ENCODE data around the gene WNT9B. TPM values are rescaled to one million over a fixed set of nuclear protein-coding genes. Genes with fewer than 3 reads are reported as not detected.

The WNT9B gene
- total RNA-seq, 1 experiment from 2014 or later: not detected

DNA sequence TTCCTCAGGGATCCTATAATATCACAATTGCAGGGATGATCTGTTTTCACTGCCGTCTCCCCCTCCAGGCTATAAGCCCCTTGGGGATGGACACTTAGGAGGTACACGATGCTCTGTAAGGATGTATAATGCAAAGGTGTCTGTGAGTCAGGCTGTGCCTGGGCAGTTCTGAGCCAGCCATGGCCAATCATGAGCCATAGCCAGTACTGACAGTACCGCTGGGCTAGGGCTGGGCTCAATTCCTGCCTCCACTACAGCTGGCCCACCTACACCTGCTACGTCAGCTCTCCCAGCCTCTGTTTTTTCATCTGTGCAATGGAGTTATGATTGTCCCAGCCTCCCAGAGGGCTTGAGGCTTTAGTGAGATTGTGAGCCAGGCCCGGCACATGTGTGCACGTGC lies 2.8 kb upstream of the WNT9B start:
- H3K9me3 ChIP-seq (ENCODE audit: low read depth, low read length, poor library complexity, severe bottlenecking): no peaks in the 10 kb centered on the region
- DNase-seq (ENCODE audit: low spot score): no peak
- no peaks in the 10 kb centered on the region for H3K36me3 ChIP-seq (ENCODE audit: insufficient read depth, low read length, poor library complexity, severe bottlenecking)
- TF ChIP-seq EZH2 (IDR thresholded peaks at IDR 0.05; ENCODE audit: borderline replicate concordance, low read depth, low read length, poor library complexity, severe bottlenecking): no peak
- TF ChIP-seq, protein P1, sequence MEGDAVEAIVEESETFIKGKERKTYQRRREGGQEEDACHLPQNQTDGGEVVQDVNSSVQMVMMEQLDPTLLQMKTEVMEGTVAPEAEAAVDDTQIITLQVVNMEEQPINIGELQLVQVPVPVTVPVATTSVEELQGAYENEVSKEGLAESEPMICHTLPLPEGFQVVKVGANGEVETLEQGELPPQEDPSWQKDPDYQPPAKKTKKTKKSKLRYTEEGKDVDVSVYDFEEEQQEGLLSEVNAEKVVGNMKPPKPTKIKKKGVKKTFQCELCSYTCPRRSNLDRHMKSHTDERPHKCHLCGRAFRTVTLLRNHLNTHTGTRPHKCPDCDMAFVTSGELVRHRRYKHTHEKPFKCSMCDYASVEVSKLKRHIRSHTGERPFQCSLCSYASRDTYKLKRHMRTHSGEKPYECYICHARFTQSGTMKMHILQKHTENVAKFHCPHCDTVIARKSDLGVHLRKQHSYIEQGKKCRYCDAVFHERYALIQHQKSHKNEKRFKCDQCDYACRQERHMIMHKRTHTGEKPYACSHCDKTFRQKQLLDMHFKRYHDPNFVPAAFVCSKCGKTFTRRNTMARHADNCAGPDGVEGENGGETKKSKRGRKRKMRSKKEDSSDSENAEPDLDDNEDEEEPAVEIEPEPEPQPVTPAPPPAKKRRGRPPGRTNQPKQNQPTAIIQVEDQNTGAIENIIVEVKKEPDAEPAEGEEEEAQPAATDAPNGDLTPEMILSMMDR (conservative IDR thresholded peaks at IDR 0.05; ENCODE audit: low read depth, low read length): no peak
- no peak overlapping the region for H3K4me3 ChIP-seq (ENCODE audit: low read depth, low read length, poor library complexity, severe bottlenecking)
- peaks cover 4% of the 10 kb centered on the region for H3K4me1 ChIP-seq (ENCODE audit: insufficient read depth, low read length, poor library complexity, severe bottlenecking)
- CTCF ChIA-PET: no interaction called here
- intact Hi-C loops (cut with micrococcal nuclease; ENCODE audit: unreplicated experiment): loop anchor here (10.0 kb wide), 1 partner anchor 56 kb away; no protein-coding TSS in a partner anchor
- no TSS peak for BruUV-seq (replicated peaks)
- no peak overlapping the region for H3K27ac ChIP-seq (ENCODE audit: low read depth, low read length, poor library complexity, severe bottlenecking)
- POLR2A ChIA-PET (ENCODE audit: low non-redundant PET): no interaction called here
- peaks cover 25% of the 10 kb centered on the region for H3K27me3 ChIP-seq (replicated peaks; ENCODE audit: insufficient read depth, low read depth, low read length, poor library complexity)

DNA sequence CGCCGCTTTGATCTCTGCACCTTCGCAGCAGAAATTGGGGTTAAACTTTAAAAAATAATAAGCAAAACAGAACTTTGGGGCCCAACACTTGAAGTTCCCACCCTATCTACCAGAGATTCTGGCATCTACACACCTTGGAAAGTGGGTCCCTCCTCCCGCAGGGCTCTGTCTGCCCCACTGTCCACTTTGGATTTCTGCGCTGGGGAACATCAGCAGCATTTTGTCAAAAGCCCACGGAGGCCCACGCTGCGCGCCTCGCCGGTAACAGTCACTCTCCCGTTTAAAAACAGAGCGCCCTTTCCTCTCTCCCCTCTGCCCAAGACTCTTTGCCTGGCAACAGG lies 725 bp upstream of the WNT9B start:
- Histone ChIP-seq H3K9me3 (ENCODE audit: low read depth, low read length, poor library complexity, severe bottlenecking) (no peaks in the 10 kb centered on the region), H3K4me1 (ENCODE audit: insufficient read depth, low read length, poor library complexity, severe bottlenecking) (peaks cover 4% of the 10 kb centered on the region), H3K27ac (ENCODE audit: low read depth, low read length, poor library complexity, severe bottlenecking) (no peak overlapping the region), H3K27me3 (replicated peaks; ENCODE audit: insufficient read depth, low read depth, low read length, poor library complexity) (peaks cover 25% of the 10 kb centered on the region), H3K36me3 (ENCODE audit: insufficient read depth, low read length, poor library complexity, severe bottlenecking) (no peaks in the 10 kb centered on the region), H3K4me3 (ENCODE audit: low read depth, low read length, poor library complexity, severe bottlenecking) (no peak overlapping the region)
- BruUV-seq (replicated peaks): no TSS peak
- intact Hi-C loops (cut with micrococcal nuclease; ENCODE audit: unreplicated experiment): no loop called here
- POLR2A ChIA-PET (ENCODE audit: low non-redundant PET): no interaction called here
- CTCF ChIA-PET: no interaction called here
- DNase-seq (ENCODE audit: low spot score): no peak
- no peak for TF ChIP-seq EZH2 (IDR thresholded peaks at IDR 0.05; ENCODE audit: borderline replicate concordance, low read depth, low read length, poor library complexity, severe bottlenecking)
- TF ChIP-seq, protein P1 (conservative IDR thresholded peaks at IDR 0.05; ENCODE audit: low read depth, low read length): no peak

DNA sequence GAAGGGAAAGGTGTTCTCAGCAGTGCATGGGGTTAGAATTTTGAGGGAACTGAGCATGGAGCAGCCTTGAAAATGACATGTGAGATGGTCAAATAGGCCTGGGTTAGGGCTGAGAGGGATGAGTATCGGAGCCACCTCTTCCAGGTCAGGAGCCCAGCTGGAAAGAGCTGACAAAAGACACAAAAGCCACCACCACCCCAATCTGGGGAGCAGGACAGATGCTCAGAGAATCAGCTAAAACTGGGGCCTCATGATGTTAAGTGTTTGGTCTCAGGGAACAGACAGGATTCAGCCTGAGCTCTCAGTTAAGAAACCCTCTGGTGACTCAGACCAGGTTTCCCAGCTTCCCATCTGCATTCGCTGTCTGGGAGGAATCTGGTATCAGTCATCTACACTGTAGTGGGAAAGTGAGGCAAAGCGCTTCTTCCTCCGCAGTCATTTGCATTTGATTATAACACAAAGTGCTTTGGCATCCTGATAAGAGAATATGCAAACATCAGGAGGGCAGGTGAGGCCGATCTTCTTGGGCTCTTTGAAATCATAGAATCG lies 2.6 kb downstream of the WNT9B start:
- Histone ChIP-seq H3K4me1 (ENCODE audit: insufficient read depth, low read length, poor library complexity, severe bottlenecking) (peaks cover 4% of the 10 kb centered on the region), H3K27ac (ENCODE audit: low read depth, low read length, poor library complexity, severe bottlenecking) (no peak overlapping the region), H3K36me3 (ENCODE audit: insufficient read depth, low read length, poor library complexity, severe bottlenecking) (no peaks in the 10 kb centered on the region), H3K4me3 (ENCODE audit: low read depth, low read length, poor library complexity, severe bottlenecking) (no peak overlapping the region), H3K9me3 (ENCODE audit: low read depth, low read length, poor library complexity, severe bottlenecking) (no peaks in the 10 kb centered on the region), H3K27me3 (replicated peaks; ENCODE audit: insufficient read depth, low read depth, low read length, poor library complexity) (peaks cover 25% of the 10 kb centered on the region)
- ChIA-PET POLR2A (ENCODE audit: low non-redundant PET) (no interaction called here), CTCF (no interaction called here)
- TF ChIP-seq, protein P1 (conservative IDR thresholded peaks at IDR 0.05; ENCODE audit: low read depth, low read length): no peak
- TF ChIP-seq EZH2 (IDR thresholded peaks at IDR 0.05; ENCODE audit: borderline replicate concordance, low read depth, low read length, poor library complexity, severe bottlenecking): no peak
- intact Hi-C loops (cut with micrococcal nuclease; ENCODE audit: unreplicated experiment): no loop called here
- DNase-seq (ENCODE audit: low spot score): no peak
- BruUV-seq (replicated peaks): no TSS peak

All from A673 (cell line).